GM21528 (cell line): ENCODE results near the gene PSMC2.

Source experiments
- ATAC-seq: cut with Tn5 transposase; IDR thresholded peaks from one replicate; pipeline ENCODE4 v1.9.1; 2021; ENCODE audit warnings: mild to moderate bottlenecking, moderate library complexity; ENCODE audit not compliant: unreplicated experiment, low FRiP score

The PSMC2 gene

DNA sequence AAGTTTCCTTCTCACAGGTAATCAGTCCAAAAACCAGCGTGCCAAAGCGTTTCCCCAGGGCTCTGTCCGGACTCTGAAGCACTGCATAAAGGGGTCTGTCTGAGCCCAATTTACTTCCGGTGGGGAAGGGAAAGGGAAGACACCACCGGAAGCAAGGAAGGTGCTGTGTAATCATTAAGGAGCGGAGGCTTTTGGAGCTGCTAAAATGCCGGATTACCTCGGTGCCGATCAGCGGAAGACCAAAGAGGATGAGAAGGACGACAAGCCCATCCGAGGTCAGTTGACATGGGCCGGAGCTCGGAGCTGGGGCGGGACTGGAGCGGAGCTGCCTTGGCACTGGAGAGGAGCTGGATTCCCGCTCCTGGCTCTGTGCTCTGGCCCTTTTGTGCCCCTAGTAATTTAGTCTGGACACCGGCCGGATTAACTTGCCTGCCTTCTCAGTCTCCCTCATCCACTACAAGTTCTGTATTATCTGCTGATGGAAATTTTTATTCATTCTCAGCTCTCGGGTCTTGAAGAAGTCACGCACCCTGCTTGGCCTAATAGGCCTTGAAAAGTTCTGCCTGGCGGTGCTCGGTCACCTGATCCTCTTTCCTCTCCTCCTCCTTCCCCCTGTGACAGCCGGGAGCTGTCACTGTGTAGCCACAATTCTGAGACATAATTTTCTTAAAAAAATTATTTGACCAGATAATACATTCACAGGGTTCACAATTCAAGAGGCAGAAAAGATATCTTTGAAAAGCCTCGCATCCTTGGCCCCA, at the start of gene PSMC2:
Gene PSMC2 (plus strand): TSS at position 137 of the 761 bp plus-strand sequence. CDS start 69 bp downstream, at position 206.
- ATAC-seq: peak; percentile 76

DNA sequence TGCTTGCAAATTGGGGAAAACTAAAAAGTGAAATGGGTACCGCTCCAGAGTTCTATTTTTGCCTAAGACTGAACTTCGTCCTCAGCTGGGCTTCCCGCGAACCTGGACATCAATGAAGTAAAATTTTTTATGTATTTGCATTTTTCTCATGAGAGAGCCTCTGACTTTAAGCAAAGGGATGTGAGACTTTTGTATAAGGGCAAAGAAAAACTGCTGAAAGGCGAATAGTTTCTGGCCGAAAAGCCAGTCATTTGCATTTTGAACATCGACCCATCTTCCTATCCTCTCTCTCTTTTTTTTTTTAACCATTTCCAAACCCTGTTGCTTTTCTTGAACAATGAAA, 49.6 kb upstream of the PSMC2 start:
- peak; percentile 10 for ATAC-seq

DNA sequence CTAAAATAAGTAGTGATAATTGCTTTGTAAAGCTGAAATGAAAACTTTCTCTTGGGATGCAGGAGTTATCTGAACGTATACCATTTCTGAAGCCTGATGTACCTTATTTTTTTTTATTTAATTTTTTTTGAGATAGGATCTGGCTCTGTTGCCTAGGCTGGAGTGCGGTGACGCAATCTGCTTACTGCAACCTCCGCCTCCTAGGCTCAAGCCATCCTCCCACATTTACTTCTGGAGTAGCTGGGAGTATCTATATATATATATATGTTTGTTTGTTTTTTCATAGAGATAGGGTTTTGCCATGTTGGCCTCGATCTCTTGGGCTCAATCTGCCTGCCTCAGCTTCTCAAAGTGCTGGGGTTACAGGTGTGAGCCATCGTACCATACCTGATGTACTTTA, 47.8 kb upstream of the PSMC2 start:
- ATAC-seq: no peak

DNA sequence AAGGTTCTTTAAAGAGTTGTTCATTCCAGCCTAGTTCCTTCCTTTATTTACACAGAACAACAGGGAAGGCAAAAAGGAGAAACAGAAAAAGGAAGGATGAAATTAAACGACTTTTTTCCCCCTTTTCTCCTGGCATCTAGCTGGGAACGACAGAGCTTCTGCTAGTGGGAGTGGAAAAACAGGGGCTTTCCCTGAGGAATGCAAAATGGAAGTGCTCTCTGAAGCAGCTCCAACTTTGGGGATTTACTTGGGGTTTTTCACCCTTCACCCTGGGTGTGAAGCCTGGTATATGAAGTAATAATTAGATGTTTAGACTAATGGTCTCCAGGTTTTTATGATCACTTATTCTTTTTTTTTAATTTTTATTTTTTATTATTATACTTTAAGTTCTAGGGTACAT, 46.0 kb upstream of the PSMC2 start:
- no peak for ATAC-seq

DNA sequence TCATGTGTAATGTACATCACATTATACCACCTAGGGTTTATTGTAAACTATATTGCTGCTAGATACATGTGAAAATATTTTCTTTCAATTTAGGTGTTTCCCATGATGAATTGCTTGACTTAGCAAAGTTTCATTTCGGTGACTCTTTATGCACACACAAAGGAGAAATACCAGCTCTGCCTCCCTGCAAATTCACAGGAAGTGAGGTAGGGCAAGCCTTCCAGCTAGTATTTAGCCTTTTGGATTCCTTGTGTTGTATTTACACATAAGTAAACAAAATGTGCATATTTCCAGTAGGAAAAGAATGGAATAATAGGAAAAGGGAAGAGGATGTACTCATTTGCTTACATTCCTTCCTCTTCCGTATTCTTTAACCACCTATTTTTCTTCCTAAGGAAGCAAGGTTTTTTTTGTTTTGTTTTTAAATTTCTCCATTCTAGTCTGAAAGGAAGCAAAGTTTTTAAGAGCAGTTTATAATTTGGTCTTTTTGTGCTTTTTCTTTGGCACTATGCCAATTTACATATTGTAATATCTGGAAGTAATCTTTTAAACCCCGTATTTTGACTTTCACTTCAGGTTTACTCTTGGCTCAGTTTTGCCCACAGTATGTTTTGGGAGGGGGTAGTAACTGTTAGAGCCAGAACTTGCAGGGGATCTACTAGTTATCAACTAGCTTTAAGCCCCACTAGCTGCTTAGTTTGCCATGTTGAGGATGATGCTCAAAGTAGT, 39.8 kb upstream of the PSMC2 start:
- no peak for ATAC-seq

DNA sequence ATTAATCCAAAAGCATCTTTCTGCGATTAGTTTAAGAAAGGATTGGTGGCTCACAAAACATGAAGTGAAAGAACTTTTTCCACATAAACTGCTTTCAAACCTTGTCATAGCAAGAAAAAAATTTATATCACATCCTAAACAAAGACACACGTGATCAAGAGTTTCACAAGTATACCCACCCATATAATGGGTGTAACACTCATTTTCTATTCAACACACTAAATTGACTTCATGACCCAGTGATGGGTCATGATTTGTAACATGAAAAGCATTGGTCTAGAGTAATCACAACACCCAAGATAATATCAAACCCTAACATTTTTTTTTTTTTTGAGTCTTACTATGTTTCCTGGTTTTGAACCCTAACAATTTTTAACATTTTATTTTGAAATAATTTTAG, 32.6 kb upstream of the PSMC2 start:
- no peak for ATAC-seq

DNA sequence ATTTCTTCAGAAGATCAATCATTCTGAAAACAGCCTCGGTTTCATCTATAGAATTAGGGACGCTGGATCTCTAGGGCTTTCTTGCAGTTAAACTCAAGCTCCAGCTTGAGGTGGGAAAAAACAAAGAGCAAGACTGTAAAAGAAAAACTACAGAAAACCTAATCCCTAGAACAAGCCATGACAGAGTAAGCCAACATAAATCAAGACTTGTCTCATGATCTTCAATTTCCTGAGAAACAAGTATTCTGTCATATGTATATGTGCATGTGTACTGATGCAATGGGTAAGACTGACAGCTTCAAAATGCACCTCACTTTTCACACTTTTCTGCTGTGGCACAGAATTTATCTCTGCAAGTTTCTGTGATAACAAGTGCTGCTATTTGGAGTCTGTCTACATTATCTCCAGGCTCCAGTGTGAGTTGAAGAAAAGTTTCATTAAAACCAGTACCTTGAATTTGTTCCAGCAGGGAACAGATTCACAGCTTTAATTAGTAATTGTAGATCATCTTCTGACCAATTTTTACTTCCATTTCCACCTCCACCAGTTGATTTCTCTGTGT, 31.0 kb upstream of the PSMC2 start:
- ATAC-seq: no peak

DNA sequence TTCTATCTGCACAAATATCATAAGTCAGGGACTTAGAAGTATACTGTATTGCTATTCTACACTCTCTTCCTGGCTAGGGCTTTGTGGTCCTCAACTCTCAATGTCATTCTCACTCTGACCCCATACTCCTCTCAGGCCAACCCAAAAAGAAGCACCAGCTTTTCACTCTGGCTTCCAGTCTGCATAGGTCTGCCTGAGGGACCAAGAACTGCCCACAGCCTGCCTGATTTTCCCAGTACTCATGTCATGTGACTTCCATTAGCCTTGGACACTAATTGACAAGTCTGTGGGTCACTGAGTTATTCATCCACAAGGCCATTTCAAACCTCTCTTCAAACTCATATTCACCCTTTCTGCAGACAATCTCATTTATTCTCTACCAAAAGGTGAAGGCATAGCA, 30.4 kb upstream of the PSMC2 start:
- no peak for ATAC-seq

DNA sequence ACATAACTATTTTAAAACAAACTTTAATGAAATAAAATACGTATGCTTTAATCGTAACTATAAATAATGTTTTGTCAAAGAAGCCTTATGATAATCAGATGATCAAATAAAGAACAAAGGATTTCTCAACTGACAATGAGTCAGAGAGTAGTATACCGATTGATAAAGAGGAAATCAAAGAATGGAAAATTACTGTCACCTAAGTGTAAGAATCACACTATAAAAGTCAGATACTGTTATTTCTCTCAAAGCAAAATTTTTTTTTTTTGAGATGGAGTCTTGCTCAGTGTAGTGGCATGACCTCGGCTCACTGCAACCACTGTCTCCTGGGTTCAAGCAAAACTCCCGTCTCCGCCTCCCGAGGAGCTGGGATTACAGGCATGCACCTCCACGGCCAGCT, 21.7 kb upstream of the PSMC2 start:
- no peak for ATAC-seq

DNA sequence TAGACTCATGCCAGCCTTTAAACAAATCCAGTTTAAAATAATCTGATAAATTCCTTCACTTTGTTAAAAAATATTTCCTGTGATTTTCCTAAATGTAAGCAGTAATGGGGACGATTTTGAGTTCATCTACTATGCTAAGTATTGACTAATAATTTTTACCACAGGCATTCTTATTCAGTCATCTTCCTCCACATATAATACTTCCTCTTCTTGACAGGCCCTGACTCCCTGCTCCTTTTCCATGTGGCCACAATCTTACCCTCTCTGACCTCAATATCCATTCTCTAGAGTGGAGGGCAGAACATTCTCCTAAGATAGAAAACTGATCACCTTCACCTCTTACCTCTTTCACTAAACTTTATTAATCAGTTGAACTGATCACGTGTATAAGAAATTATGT, 10.7 kb upstream of the PSMC2 start:
- ATAC-seq: no peak

DNA sequence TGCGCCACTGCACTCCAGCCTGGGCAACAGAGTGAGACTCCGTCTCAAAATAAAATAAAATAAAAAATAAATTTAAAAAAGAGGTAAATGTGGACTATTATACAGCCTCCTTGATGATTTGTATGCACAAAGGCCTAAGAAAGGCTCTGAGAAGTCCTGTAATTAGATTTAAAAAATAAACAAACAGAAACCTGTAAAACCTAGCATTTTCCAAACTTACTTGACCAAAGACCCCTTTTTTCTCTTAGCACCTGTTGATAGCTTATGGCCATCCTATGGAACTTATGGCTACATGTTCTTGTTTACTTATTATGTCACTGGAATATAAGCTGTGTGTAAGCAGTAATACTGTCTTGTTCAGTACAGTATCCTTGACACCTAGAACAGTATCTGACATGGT, 8.6 kb upstream of the PSMC2 start:
- ATAC-seq: no peak

DNA sequence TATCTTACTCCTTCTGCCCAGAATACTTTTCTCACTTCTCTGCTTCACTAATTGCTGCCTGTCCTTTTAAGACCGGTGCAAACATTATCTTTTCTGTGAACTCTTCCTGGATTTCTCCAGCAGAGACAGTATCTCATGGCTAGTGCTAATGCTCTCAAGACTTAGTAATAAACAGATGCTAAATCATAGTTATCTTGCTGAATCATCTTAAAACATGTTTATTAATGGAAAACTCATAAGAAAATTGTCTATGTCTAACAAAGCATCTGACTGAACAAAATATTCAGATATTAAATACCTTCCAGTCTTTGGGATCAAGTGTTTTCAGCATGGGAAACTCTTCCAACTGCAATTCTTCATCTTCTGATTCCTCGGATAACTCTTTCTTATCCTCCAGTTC, 6.0 kb upstream of the PSMC2 start:
- ATAC-seq: no peak

DNA sequence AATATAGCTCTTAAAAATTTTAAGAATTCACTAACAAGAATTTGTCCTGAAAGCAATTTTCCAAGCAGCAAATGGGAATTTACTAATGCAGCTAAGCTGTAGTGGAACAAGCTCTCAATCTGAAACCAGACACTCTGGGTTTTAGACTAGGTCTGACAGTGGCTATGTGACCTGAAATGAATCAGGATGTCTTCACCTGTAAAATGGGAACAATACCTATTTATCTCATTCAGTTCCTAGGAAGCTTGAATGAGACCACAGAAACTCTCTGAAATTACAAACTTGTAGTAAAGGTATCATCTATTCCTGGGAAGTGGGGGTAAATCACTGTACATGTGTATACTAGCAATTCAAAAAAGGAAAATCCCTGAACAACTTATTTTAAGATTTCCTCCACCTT, 4.1 kb upstream of the PSMC2 start:
- no peak for ATAC-seq

DNA sequence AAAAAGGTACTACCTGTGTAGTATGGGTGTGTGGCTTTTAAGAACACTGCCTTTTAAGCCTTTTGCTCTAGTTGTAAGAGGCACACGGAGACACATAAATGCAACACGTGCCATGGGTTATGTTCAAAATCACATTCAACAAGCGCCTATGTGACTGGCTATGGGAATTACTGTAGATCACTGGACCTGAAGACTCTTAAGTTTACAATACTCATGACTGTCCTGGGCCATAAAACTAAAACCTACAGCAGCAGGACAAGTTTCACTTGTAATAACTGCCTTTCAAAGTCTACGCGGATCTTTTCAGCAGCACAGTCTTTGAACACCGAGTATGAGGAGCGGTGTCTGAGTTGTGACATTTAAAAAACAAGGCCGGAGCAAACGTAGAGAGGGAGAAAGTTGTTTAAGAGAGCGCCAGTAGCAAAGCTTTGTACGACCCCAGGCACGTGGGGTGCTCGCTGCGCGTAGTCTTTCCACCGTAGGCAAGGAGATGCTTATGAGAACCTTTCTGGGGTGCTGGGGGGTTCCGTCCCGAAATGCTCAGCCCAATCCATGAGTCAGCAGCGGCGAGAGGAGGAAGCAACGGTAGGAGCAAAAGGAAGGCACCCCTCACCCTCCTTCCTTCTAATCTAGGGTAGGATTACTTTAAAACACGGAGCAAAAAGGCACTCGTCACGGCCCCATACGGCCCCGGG, 3.5 kb upstream of the PSMC2 start:
- peak; percentile 28 for ATAC-seq

DNA sequence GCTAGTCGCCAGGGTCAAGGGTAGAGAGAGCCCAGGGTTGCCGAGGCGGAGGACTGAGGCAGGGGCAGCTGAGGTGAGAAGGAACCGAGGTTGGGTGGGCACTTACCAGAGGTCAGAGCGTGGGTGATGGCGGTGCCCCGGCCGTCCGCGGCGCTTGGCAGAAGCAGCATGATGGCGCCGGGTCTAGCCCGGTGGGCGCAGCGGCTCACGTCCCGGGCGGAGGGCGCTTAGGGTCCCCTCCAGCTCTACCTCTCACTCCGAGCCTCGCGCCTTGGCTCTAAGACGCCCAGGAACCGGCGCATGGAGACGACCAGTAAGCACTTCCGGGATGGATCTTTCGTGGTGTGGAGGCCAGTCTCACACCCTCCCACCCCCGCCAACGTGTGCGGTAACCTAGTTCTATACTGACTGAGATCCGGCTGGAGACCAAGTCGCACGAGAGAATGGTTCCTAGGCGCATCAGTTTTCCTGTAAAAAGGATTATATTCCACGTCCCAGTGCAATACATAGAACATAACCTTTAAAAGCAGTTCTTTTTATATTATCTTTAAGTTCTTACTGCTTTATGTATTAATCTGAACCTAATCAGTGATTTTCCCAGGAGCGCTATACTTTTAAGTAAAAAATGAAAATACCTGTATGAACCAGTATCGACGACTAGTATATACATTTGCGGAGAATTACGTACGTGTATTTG, 2.8 kb upstream of the PSMC2 start, which contains the start of gene DNAJC2:
Gene DNAJC2 (minus strand): TSS at position 315 of the 697 bp plus-strand sequence. CDS start 145 bp downstream, at position 170.
- ATAC-seq: peak; percentile 73

DNA sequence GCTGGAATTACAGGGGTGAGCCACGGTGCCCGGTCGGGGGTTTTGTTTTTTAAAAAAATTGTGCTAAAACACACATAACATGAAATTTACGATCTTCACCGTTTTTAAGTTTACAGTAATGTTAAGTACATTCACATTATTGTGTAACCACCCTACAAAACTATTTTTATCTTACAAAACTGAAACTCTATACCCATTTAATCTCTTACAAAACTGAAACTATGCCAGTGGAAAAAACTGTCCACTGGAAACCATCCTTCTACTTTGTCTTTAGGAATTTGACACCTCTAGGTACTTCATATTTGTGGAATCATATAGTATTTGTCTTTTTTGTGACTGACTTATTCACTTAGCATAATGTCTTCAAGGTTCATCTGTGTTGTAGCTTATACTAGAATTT, 1.0 kb upstream of the PSMC2 start:
- no peak for ATAC-seq

DNA sequence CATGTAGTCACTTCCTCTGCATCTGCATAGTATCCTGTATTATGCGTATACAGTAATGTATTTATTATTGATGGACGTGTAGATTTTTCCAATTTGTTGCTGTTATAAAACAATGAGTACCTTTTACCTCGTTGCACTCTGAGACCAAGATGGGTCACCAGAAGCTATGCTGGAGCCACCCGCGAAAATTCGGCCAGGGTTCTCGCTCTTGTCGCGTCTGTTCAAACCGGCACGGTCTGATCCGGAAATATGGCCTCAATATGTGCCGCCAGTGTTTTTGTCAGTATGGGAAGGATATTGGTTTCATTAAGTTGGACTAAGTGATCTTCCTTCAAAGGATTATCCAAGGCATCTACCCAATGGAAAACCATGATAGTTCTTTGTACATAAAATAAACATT, 1.0 kb downstream of the PSMC2 start:
- no peak for ATAC-seq

DNA sequence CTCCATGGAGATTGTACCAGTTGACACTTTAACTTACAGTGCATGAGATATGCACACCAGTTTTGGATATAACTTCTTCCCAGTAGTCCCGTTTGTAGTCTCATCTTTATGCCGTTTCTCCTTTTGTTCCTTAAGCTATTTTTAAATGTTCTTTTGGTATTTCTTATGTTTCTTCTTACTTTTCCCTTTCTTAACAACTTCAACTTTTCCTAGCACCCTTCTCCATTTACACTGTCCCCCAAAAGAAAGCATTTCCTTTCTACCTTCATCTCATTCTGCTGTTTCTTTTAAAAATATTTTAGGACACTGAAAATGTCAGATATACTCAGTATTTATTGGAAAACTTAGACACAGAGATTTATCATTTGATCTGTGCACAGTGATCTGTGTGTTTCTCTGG, 1.5 kb downstream of the PSMC2 start:
- no peak for ATAC-seq

DNA sequence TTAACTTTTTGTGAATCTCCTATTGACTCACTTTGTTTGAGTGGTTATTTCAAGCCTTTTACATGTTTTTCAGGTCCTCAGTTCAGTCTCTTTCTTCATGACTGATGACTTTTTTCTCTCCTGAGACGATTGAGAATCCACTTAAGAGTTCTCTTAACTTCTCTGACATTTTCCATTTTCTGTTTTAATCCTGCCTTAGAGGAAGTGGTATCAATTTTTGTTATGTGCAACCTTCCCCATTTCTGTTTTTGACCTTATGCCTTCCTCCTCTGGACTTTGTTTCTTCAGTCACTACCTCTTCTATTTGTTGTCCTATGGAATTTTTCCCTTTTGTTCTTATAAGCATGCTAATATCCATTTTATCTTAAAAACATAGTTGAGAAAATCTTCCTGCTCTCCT, 2.4 kb downstream of the PSMC2 start:
- no peak for ATAC-seq

DNA sequence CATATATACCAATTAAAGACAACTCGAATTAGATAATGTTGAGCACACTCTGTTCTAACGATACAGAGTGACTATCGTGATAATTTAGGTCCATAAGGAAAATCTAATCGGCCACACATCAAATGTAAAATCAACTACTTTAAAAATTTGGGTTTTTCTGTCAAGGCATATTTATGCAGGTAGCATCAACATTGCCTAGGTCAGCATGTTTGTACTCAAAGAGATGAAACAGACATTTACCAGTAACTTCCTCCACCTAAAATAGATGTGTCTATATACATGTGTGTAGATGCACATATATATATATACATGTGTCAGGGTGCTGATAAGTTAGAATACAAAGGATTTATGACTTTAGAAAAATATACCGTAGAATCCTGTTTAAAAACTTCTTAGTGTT, 22.0 kb downstream of the PSMC2 start:
- ATAC-seq: no peak
